GM10847 (cell line): ENCODE results near the gene GNAL.

ENCODE experiments used
- POLR2A ChIP-seq: IDR thresholded peaks from 2 replicates; pipeline ENCODE4 v1.6.1; 2011; ENCODE audit not compliant: insufficient read length; ENCODE audit errors: extremely low read depth

The GNAL gene

GRCh38 chr18:11839556-11839955 lies 150.5 kb downstream of the GNAL start:
- TF ChIP-seq POLR2A = no peak

GRCh38 chr18:11840493-11840892 lies 151.4 kb downstream of the GNAL start:
- no peak for TF ChIP-seq POLR2A

GRCh38 chr18:11842562-11842961 lies 153.5 kb downstream of the GNAL start:
- TF ChIP-seq POLR2A = no peak

GRCh38 chr18:11844436-11844835 lies 155.4 kb downstream of the GNAL start:
- TF ChIP-seq POLR2A = no peak

- no peak for TF ChIP-seq POLR2A
These were observed 156.6 kb downstream of the GNAL start for GRCh38 chr18:11845654-11846053.

- no peak for TF ChIP-seq POLR2A
These were observed 158.7 kb downstream of the GNAL start for GRCh38 chr18:11847811-11848210.

- TF ChIP-seq POLR2A = no peak
These were observed 160.2 kb downstream of the GNAL start for GRCh38 chr18:11849279-11849678.

- TF ChIP-seq POLR2A = no peak
These were observed 161.0 kb downstream of the GNAL start for GRCh38 chr18:11849841-11850634.

- no peak for TF ChIP-seq POLR2A
These were observed 161.7 kb downstream of the GNAL start for GRCh38 chr18:11850821-11851145.

GRCh38 chr18:11851146-11851805 lies 162.2 kb downstream of the GNAL start, which contains the start of gene CHMP1B:
TSS of gene CHMP1B (plus strand) at chr18:11851413. CDS start at chr18:11851512, 99 bp downstream.
- TF ChIP-seq POLR2A = peak; percentile 96

GRCh38 chr18:11851806-11852337 lies 162.8 kb downstream of the GNAL start:
- no peak for TF ChIP-seq POLR2A

- no peak for TF ChIP-seq POLR2A
These were observed 168.3 kb downstream of the GNAL start for GRCh38 chr18:11857177-11857887.

- no peak for TF ChIP-seq POLR2A
These were observed 170.3 kb downstream of the GNAL start for GRCh38 chr18:11859282-11859830.

- no peak for TF ChIP-seq POLR2A
These were observed 170.9 kb downstream of the GNAL start for GRCh38 chr18:11859903-11860407.
